Hindlimb muscle (tissue), 1 donor: Measurements from ENCODE around the gene DRC7. TPM values are rescaled to one million over a fixed set of nuclear protein-coding genes. Genes with fewer than 3 reads are reported as not detected.

ENCODE experiments used
- DNase-seq: peaks from one replicate; pipeline ENCODE4 v3.0.0-alpha.2; 2013
- polyA plus RNA-seq: library from polyadenylated mRNA; unstranded; fragments of 120-200 nt; gene quantifications from one replicate; pipeline ENCODE4 v1.2.1, GENCODE V29; 2013; ENCODE audit not compliant: insufficient read length

DRC7 gene
- polyA plus RNA-seq, result not detected

- peak; percentile 35 for DNase-seq
Observed at GRCh38 chr16:57694725-57695679, at the start of gene DRC7. DRC7 (plus strand) TSS chr16:57694806; CDS start chr16:57697950, 3,144 bp downstream.

DNA sequence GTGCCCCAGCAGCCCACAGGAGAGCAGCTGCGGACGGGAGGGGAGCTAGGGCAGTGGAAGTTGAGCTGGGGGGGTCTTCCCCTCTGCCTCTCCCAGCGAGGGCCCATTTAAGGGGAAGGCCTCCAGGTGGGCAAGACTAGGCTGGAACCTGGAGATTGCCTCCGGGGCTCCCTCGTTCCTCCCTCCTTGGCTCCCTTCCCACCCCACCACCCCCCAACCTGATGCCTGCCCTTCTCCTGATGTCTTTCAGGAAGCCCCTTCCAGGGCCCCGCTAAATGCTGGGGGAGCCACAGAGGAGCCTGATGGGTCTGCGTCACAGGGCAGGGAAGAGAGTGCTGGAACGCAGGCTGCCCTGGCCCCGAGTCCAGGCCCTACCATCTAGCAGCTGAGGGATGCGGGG is 49.4 kb upstream of the DRC7 start:
- DNase-seq, result no peak

DNA sequence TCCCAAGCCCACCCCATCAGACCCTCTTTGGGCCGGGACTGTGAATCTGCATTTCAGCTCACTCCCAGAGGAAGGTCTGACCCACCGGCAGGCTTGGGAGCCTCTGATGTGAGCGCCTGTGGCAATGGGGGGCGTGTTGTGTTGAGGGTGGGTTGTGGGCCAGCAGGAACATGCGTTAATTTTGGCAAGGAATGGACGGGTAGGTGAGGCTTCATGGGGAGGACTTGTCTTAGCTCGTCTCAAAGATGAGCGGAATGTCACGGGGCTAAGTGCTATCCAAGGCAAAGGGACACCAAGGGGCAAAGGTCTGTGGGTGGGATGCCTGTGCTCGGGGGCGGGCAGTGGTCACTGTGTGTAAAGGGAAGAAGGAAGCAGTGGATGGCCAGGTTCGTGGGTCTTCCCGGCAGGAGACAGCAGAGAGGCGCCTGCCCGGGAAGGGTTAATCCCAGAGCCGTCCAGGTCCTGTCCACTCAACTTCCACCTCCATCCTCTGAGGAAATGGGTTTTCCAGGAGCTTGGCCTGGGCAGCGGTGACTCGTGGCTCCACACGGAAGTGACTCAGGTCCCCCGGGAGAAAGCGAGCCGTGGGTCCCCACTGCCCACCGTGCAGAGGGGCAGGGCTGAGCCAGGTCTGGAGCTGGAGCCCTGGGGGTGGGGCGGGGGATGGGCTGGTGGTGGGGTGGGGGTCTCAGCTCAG is 48.8 kb upstream of the DRC7 start:
- peak; percentile 70 for DNase-seq

- no peak for DNase-seq
Observed at GRCh38 chr16:57646388-57647039, 48.1 kb upstream of the DRC7 start.

- DNase-seq, result no peak
Observed at GRCh38 chr16:57647136-57647875, 47.3 kb upstream of the DRC7 start.

DNA sequence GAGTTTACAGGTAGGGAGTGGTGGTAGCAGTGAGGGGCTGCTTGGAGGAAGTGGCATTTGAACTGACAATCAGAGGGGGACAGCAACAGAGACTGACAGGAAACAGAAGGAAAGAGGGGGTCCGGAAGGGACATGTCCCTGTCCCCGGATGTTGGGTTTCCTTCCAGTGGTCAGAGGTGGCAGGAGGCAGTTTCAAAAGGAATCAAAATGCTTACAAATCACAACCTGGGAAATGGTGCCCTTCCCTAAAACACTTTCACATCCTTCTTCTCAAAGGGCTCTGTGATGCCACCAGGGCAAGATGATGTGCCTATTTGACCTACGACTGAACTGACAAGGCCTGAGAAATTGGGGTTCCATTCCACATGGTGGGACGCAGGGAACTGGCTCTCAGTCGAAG is 46.5 kb upstream of the DRC7 start:
- no peak for DNase-seq

DNA sequence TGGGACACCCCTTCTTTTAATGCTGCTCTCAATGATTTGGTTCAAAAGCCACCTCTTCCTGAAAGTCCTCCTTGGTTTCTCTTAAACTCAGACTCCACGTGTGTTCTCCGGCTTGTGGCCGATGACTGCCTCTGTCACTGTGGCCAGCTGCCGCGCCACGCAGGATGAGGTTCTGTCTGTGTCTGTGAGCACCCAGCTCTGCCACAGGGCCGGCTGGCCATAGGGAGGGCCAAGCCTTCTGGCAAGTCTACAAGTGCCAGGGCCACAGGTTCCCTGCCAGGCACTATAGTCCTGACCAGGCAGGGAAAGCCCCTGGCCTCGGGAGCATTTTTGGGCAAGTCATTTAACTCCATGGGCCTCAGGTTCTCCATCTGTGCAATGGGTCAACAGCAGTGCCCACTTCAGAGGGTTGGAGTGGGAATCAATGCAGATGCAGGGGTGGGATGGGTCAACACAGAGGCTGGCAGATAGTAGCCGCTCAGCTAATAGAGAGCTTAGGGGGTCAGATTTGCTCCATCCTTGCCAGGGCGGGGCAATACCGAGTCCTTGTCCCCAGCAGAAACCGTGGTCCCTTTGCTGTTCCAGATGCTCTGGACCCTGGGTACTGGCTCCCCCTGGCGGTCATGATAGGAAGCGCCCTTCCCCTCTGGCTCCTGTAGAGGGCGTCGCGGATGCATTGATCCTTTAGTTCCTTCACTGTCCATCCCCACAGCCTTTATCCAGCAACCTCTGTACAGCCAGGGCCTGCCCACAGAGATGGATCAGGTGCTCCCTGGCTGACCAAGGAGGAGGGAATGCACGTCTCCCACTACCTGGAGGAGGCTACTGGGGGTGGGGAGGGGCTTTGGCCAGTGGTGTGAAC is 45.8 kb upstream of the DRC7 start:
- peak; percentile 71 for DNase-seq

DNA sequence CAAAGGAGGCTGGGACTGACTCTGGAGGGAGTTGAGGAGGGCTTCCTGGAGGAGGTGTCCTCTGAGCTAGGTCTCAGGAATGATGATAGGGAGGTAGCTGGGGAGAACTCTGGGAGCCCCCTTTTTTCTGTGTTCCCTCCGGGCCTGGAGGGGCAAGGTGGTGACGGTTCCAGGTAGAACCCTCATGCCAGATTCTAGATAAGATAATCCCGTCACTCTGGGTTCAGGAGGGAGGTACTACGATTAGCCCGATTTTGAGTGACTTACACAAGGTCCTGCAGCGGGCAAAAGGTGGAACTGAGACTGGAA is 45.2 kb upstream of the DRC7 start:
- no peak for DNase-seq

- no peak for DNase-seq
Observed at GRCh38 chr16:57649846-57650245, 44.8 kb upstream of the DRC7 start.

GRCh38 chr16:57651344-57652333 is 43.0 kb upstream of the DRC7 start:
- DNase-seq, result no peak

- DNase-seq, result no peak
Observed at GRCh38 chr16:57652695-57653471, 41.7 kb upstream of the DRC7 start.

DNA sequence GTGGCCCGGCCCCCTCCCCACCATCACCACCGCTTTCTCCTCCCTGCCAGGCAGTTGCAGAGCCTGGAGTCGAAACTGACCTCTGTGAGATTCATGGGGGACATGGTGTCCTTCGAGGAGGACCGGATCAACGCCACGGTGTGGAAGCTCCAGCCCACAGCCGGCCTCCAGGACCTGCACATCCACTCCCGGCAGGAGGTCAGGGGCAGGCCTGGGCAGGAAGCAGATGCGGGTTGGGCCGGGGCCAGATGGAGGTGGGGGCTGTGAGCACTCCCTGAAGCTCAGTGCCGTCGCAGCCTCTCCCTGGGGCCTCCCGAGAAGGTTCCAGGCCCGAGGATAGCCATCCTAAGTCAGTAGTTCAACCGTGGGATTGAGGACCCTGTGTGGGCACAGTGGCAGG is 40.7 kb upstream of the DRC7 start:
- DNase-seq, result no peak

- DNase-seq, result no peak
Observed at GRCh38 chr16:57656342-57656955, 38.2 kb upstream of the DRC7 start.

DNA sequence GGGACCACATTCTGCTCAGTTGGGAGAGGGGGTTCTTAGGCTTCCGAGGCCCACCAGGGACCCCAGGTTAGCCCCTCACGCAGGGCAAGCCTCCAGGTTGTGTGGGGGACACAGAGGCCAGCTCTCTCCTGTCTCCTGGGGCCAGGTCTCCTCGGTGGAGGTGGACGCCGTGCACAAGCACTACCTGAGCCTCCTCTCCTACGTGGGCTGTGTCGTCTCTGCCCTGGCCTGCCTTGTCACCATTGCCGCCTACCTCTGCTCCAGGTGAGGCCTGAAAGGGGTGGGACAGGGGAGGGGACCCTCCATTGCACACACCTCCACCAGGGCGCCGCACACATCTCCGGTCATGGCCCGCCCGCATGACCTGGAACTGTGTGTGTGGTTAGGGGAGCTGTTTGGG is 37.4 kb upstream of the DRC7 start:
- no peak for DNase-seq

DNA sequence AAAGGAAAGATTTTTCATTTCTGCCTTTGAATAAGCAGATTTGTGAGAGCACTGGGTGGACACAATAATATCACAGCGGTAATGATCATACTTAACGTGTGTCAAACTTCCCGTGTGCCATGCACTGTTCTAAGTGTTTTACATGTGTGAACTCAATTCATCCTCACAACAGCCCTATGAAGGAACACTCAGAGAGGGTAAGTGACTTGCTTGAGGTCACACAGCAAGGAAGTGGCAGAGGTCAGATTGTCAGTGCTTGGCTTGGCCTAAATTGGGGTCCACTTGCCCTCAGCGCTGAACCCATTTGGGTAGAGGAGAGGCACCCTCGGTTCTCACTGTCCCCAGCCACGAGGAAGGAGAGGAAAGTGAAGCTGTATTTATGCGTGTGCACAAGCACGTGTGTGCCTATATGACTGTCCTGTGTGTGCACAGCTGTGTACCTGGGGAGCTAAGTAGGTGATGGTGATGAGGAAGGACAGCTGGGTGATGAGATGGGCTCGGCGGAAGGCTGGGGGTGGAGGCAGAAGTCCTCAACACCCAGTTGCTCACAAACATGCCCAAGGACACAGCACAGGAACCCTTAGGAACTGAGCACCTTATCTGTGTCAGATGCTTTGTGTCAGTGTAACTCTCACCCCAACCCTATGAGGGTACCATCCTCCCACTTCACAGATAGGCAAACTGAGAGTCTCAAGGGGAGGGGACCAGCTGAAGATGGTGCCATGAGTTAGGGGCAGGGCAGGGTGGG is 36.3 kb upstream of the DRC7 start:
- DNase-seq, result no peak

DNA sequence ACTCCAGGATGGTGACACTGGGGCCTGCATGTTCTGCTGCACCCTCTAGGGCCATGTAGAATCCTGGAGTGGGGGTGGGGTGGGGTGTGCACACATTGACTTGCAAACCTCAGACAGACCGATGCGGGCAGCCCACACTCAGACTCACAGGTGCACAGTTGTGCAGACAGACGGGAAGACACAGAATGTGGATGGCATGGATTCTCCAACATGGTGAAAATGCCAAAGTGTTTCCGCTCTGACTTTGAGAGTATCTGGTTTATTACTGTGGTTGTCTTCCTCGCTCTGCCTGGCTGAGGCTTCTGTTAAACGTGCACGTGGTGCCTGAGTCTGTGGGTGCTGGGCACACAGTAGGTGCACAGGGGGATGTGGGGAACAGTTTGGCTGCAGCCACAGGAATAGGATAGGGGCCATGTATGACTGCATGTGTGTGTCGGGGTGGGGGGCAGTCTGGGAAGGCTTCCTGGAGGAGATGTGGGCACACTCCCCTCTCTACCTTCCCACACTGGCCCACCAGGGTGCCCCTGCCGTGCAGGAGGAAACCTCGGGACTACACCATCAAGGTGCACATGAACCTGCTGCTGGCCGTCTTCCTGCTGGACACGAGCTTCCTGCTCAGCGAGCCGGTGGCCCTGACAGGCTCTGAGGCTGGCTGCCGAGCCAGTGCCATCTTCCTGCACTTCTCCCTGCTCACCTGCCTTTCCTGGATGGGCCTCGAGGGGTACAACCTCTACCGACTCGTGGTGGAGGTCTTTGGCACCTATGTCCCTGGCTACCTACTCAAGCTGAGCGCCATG is 35.5 kb upstream of the DRC7 start:
- no peak for DNase-seq

- DNase-seq, result no peak
Observed at GRCh38 chr16:57660715-57661463, 33.7 kb upstream of the DRC7 start.
